ENCODE results near the gene CEMIP.

The CEMIP gene

DNA sequence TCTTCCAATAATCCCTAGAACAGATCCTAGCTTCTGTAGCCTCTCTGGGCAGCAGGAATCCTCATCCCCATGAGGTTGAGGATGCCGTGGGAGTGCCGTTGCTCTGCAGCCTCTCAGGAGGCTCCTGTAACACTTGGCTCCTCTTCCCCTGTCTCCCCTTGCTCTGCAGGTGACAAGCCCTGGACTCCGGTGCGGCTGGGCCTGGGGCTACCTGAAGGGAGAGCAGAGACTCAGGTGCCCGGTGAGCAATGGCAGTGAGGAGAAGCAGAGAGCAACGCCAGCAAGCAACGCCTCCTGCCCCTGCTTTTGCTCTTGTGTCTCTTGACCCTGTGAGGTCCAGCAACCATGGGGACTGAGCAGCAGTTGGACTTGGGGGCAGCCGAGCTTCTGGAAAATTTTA is 91.2 kb downstream of the CEMIP start:
- H3K36me3 ChIP-seq (ENCODE audit: control insufficient read depth in 2 of 2, insufficient read depth in 2 of 2, low read length in 2 of 2), result no peaks in the 10 kb centered on the region
- no peaks in the 10 kb centered on the region for H3K27me3 ChIP-seq (ENCODE audit: control insufficient read depth in 1 of 2, insufficient read depth in 2 of 2, low read length in 2 of 2)
- no peak overlapping the region for H3K27ac ChIP-seq (ENCODE audit: low read length)
- no peak overlapping the region for H3K4me3 ChIP-seq (ENCODE audit: low read length in 2 of 2)
- H3K9me3 ChIP-seq (ENCODE audit: control insufficient read depth in 2 of 2, low read length in 2 of 2), result no peaks in the 10 kb centered on the region
- H3K4me1 ChIP-seq (ENCODE audit: control insufficient read depth, insufficient read depth, low read length), result peaks cover 10% of the 10 kb centered on the region
- no peak overlapping the region for H3K9ac ChIP-seq (ENCODE audit: low read length in 2 of 2)

DNA sequence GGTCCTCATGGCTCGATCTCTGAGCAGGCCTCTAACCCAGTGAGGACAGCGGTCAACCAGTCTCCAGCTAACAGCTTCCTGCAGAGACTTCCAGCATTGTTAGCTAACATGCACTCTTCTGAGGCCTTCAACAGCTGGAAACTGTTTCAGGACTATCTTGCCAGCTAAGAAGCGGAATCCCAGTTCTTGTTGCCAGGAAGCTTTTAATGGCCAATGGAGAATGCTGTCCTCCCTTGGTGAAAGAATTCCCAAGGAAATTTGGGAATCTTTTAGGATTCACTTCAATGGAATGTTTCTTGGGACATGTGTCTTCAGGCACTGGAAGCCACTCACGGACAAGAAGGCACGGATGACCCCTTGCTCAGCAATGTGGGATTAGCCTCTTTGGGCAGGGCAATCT is 91.7 kb downstream of the CEMIP start:
- H3K27me3 ChIP-seq (ENCODE audit: control insufficient read depth in 1 of 2, insufficient read depth in 2 of 2, low read length in 2 of 2), result no peaks in the 10 kb centered on the region
- H3K9ac ChIP-seq (ENCODE audit: low read length in 2 of 2), result no peak overlapping the region
- no peak overlapping the region for H3K27ac ChIP-seq (ENCODE audit: low read length)
- no peak overlapping the region for H3K4me3 ChIP-seq (ENCODE audit: low read length in 2 of 2)
- no peaks in the 10 kb centered on the region for H3K9me3 ChIP-seq (ENCODE audit: control insufficient read depth in 2 of 2, low read length in 2 of 2)
- no peaks in the 10 kb centered on the region for H3K36me3 ChIP-seq (ENCODE audit: control insufficient read depth in 2 of 2, insufficient read depth in 2 of 2, low read length in 2 of 2)
- peaks cover 15% of the 10 kb centered on the region for H3K4me1 ChIP-seq (ENCODE audit: control insufficient read depth, insufficient read depth, low read length)

DNA sequence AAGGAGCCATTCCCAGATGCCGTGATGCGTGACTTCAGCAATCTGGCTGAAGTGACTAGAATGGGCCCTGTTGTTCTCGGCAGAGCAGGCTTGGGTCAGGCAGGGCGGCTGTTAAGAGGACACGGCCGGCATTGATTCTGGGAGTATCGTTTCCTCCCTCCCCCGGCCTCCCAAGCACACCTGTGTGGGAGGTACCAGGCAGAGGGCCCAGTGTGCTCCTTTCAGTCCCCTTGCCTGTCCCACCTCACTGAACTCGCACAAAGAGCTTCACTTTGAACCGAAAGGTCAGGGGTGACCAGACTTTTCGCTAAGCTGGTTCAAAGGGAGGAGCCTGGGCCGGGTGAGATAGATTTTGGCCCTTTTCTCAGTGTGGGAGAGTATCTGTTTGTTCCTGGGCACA is 92.7 kb downstream of the CEMIP start:
- H3K9me3 ChIP-seq (ENCODE audit: control insufficient read depth in 2 of 2, low read length in 2 of 2), result no peaks in the 10 kb centered on the region
- no peak overlapping the region for H3K27ac ChIP-seq (ENCODE audit: low read length)
- no peak overlapping the region for H3K9ac ChIP-seq (ENCODE audit: low read length in 2 of 2)
- no peaks in the 10 kb centered on the region for H3K36me3 ChIP-seq (ENCODE audit: control insufficient read depth in 2 of 2, insufficient read depth in 2 of 2, low read length in 2 of 2)
- peaks cover 19% of the 10 kb centered on the region for H3K4me1 ChIP-seq (ENCODE audit: control insufficient read depth, insufficient read depth, low read length)
- H3K4me3 ChIP-seq (ENCODE audit: low read length in 2 of 2), result no peak overlapping the region
- H3K27me3 ChIP-seq (ENCODE audit: control insufficient read depth in 1 of 2, insufficient read depth in 2 of 2, low read length in 2 of 2), result no peaks in the 10 kb centered on the region

DNA sequence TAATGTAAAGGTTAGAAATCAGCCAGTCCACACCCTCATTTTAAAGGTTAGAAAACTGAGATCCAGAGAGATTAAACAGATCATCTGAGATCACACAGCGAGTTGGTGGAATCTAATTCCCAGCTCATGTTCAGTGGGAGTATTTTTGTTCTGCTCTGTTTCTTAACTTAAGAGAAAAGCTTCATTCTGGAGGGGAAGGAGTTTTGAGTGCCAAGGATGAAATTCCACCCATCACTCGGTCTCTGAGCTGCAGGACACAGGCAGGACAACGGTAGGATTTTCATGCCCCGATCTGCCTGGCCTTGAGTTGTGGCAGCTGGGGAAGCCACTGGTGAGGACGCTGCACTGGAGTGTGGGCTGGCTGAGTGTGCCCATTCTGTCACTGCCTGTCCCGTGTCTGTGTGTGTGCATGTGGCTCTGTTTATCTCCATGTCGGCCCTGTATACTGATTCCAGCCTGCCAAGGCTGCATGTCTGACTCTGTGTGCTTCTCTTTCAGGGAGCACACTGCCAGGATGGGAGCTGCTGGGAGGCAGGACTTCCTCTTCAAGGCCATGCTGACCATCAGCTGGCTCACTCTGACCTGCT is 94.3 kb downstream of the CEMIP start:
- Histone ChIP-seq H3K36me3 (ENCODE audit: control insufficient read depth in 2 of 2, insufficient read depth in 2 of 2, low read length in 2 of 2) (no peaks in the 10 kb centered on the region), H3K27ac (ENCODE audit: low read length) (no peak overlapping the region), H3K4me3 (ENCODE audit: low read length in 2 of 2) (no peak overlapping the region), H3K4me1 (ENCODE audit: control insufficient read depth, insufficient read depth, low read length) (peaks cover 22% of the 10 kb centered on the region), H3K9me3 (ENCODE audit: control insufficient read depth in 2 of 2, low read length in 2 of 2) (no peaks in the 10 kb centered on the region), H3K9ac (ENCODE audit: low read length in 2 of 2) (no peak overlapping the region), H3K27me3 (ENCODE audit: control insufficient read depth in 1 of 2, insufficient read depth in 2 of 2, low read length in 2 of 2) (no peaks in the 10 kb centered on the region)

DNA sequence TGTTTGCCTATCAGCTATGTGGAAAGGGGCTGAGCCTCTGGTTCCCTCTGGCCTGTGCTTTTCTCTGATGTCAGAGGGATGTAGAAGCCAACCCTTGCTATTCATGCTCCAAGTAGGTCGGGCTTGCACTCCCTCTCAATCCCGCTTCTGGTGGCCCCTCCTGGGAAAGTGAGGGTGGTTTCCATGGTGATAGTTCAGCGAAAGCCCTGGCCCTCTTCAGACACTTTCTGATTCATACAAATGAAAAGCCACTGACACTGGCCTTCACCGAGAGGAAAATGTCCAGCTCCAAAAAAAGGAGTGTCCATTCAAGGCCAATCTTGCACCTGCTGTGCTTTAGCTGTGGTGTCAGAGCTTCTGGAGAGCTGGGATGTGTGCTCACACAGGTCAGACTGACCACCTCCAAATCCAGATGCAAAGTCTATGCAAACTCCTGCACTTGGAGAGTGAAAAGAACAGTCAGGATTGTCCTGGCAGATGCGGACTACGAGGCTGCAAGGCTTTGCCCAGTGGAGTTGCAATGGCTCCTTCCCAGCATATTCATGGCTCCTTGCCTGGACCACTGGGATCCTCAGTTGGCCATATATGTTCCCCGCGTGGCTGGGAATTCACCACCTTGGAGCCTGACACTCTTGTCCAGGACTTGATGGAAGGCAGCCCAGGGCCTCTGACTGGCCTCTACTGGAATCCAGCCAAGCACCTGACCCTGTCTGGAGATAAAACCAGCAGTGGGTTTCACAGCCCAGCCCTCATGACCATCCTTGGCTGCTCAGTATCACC is 96.6 kb downstream of the CEMIP start:
- Histone ChIP-seq H3K4me3 (ENCODE audit: low read length in 2 of 2) (no peak overlapping the region), H3K4me1 (ENCODE audit: control insufficient read depth, insufficient read depth, low read length) (peaks cover 16% of the 10 kb centered on the region), H3K27ac (ENCODE audit: low read length) (no peak overlapping the region), H3K9me3 (ENCODE audit: control insufficient read depth in 2 of 2, low read length in 2 of 2) (no peaks in the 10 kb centered on the region), H3K9ac (ENCODE audit: low read length in 2 of 2) (no peak overlapping the region), H3K27me3 (ENCODE audit: control insufficient read depth in 1 of 2, insufficient read depth in 2 of 2, low read length in 2 of 2) (no peaks in the 10 kb centered on the region), H3K36me3 (ENCODE audit: control insufficient read depth in 2 of 2, insufficient read depth in 2 of 2, low read length in 2 of 2) (no peaks in the 10 kb centered on the region)

DNA sequence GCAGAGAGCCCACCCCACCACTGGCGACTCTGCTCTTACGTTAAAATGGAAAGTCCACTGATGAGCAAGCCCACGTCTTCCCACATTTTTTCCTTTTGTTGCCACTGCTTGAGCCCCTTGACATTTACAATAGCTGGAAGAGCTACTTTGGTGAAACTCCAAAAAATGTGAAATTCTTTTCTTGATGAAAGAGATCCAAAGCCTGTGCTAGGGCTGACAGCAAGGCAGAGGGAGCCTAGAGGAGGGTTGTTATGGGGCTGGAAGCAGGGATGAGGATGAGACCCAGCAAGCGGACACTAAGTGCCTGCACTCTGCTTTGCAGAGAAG is 97.1 kb downstream of the CEMIP start:
- H3K27ac ChIP-seq (ENCODE audit: low read length), result no peak overlapping the region
- H3K27me3 ChIP-seq (ENCODE audit: control insufficient read depth in 1 of 2, insufficient read depth in 2 of 2, low read length in 2 of 2), result no peaks in the 10 kb centered on the region
- no peak overlapping the region for H3K9ac ChIP-seq (ENCODE audit: low read length in 2 of 2)
- H3K36me3 ChIP-seq (ENCODE audit: control insufficient read depth in 2 of 2, insufficient read depth in 2 of 2, low read length in 2 of 2), result no peaks in the 10 kb centered on the region
- H3K9me3 ChIP-seq (ENCODE audit: control insufficient read depth in 2 of 2, low read length in 2 of 2), result no peaks in the 10 kb centered on the region
- H3K4me3 ChIP-seq (ENCODE audit: low read length in 2 of 2), result no peak overlapping the region
- H3K4me1 ChIP-seq (ENCODE audit: control insufficient read depth, insufficient read depth, low read length), result peaks cover 16% of the 10 kb centered on the region

DNA sequence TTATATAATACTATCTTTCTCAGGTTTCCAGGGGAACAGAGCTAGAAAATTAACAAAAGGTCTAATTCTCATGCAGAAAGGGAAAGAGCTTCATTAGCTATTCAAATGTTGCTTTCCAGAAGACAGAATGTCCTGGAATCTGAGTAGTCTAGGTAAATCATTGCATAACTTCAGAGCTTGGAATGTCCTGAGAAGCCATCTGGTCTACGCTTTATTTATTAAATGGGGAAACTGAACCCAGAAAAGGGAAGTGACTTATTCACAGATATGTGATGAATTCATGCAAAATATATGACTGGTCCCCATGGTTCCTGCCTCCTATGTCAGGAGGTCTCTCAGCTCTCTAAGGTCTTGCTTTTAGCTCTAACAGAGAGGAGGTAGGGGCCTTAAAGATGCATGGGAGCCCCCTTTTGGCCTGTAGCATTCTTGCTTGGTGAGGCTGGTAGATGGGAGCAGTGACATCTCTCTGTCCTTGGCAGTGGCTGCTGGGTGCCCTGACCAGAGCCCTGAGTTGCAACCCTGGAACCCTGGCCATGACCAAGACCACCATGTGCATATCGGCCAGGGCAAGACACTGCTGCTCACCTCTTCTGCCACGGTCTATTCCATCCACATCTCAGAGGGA is 99.2 kb downstream of the CEMIP start:
- H3K4me1 ChIP-seq (ENCODE audit: control insufficient read depth, insufficient read depth, low read length), result peaks cover 13% of the 10 kb centered on the region
- H3K9ac ChIP-seq (ENCODE audit: low read length in 2 of 2), result no peak overlapping the region
- no peaks in the 10 kb centered on the region for H3K9me3 ChIP-seq (ENCODE audit: control insufficient read depth in 2 of 2, low read length in 2 of 2)
- H3K27ac ChIP-seq (ENCODE audit: low read length), result no peak overlapping the region
- H3K27me3 ChIP-seq (ENCODE audit: control insufficient read depth in 1 of 2, insufficient read depth in 2 of 2, low read length in 2 of 2), result no peaks in the 10 kb centered on the region
- H3K4me3 ChIP-seq (ENCODE audit: low read length in 2 of 2), result no peak overlapping the region
- H3K36me3 ChIP-seq (ENCODE audit: control insufficient read depth in 2 of 2, insufficient read depth in 2 of 2, low read length in 2 of 2), result peaks cover 0 to 2% of the 10 kb centered on the region in 2 donors

DNA sequence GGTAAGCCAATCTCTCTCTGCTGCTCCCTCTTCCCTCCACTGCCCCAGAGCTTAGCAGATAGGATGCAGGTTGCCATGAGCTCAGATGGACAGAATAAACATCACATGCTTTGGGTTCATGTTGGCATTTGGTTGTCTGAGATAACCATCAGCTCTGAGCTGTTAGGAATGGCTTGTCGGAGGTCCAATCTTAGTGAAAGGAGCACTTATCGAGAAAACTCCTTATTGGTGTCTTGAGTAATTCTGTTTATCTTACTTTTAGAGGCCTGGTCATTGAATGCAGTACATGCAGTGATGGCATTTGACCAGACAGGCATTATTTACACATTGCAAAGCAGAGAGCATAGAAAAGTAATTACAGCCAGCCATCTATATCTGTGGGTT is 99.7 kb downstream of the CEMIP start:
- Histone ChIP-seq H3K4me3 (ENCODE audit: low read length in 2 of 2) (no peak overlapping the region), H3K27ac (ENCODE audit: low read length) (no peak overlapping the region)

DNA sequence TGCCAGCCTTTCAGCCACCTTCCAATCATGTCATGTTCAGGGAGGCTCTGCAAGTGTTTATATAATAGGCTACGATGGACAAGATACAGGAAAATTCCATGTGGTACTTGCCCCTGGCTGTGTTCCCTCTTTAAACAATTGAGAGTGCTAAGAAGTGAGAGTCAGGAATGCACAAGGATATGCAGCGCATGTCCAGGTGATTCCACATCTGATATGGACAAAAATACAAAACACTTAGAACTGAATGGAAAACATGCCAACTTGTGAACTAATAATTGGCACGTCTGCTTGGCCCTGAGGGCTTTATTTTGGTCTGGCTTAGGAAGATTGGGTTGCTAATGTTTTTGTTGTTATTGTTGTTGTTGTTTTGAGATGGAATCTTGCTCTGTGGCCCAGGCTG is 100.9 kb downstream of the CEMIP start:
- H3K27me3 ChIP-seq (ENCODE audit: control insufficient read depth in 1 of 2, insufficient read depth in 2 of 2, low read length in 2 of 2), result no peaks in the 10 kb centered on the region
- peaks cover 0 to 2% of the 10 kb centered on the region in 2 donors for H3K36me3 ChIP-seq (ENCODE audit: control insufficient read depth in 2 of 2, insufficient read depth in 2 of 2, low read length in 2 of 2)
- no peak overlapping the region for H3K9ac ChIP-seq (ENCODE audit: low read length in 2 of 2)
- H3K9me3 ChIP-seq (ENCODE audit: control insufficient read depth in 2 of 2, low read length in 2 of 2), result no peaks in the 10 kb centered on the region
- no peak overlapping the region for H3K27ac ChIP-seq (ENCODE audit: low read length)
- H3K4me1 ChIP-seq (ENCODE audit: control insufficient read depth, insufficient read depth, low read length), result peaks cover 13% of the 10 kb centered on the region
- H3K4me3 ChIP-seq (ENCODE audit: low read length in 2 of 2), result no peak overlapping the region

More for the DNA sequence above, 99.7 kb downstream of the CEMIP start:
- Histone ChIP-seq H3K9me3 (ENCODE audit: control insufficient read depth in 2 of 2, low read length in 2 of 2) (no peaks in the 10 kb centered on the region), H3K9ac (ENCODE audit: low read length in 2 of 2) (no peak overlapping the region), H3K4me1 (ENCODE audit: control insufficient read depth, insufficient read depth, low read length) (peaks cover 13% of the 10 kb centered on the region), H3K36me3 (ENCODE audit: control insufficient read depth in 2 of 2, insufficient read depth in 2 of 2, low read length in 2 of 2) (peaks cover 0 to 2% of the 10 kb centered on the region in 2 donors), H3K27me3 (ENCODE audit: control insufficient read depth in 1 of 2, insufficient read depth in 2 of 2, low read length in 2 of 2) (no peaks in the 10 kb centered on the region)

DNA sequence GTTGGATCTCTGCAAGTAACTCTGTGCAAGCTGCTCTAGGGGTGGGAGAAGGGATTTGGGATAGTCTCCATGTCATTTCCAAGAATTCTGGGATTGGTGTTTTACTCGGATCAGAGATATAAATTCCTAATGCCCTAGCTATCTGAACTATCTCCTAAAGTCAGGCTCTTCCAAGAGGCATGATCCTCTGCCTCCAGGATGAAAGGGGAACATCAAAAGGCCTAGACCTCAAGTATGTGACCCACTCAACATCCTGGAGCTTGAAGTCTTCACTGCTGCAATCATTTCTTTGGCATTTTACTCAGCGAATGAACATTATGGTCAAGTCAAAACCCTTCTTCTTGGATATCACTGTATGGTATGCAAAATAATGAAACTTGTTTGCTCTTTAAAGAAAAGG is 104.5 kb downstream of the CEMIP start:
- Histone ChIP-seq H3K27ac (ENCODE audit: low read length) (no peak overlapping the region), H3K27me3 (ENCODE audit: control insufficient read depth in 1 of 2, insufficient read depth in 2 of 2, low read length in 2 of 2) (no peaks in the 10 kb centered on the region), H3K9me3 (ENCODE audit: control insufficient read depth in 2 of 2, low read length in 2 of 2) (no peaks in the 10 kb centered on the region), H3K4me1 (ENCODE audit: control insufficient read depth, insufficient read depth, low read length) (no peaks in the 10 kb centered on the region), H3K9ac (ENCODE audit: low read length in 2 of 2) (no peak overlapping the region), H3K36me3 (ENCODE audit: control insufficient read depth in 2 of 2, insufficient read depth in 2 of 2, low read length in 2 of 2) (peaks cover 0 to 2% of the 10 kb centered on the region in 2 donors), H3K4me3 (ENCODE audit: low read length in 2 of 2) (no peak overlapping the region)

DNA sequence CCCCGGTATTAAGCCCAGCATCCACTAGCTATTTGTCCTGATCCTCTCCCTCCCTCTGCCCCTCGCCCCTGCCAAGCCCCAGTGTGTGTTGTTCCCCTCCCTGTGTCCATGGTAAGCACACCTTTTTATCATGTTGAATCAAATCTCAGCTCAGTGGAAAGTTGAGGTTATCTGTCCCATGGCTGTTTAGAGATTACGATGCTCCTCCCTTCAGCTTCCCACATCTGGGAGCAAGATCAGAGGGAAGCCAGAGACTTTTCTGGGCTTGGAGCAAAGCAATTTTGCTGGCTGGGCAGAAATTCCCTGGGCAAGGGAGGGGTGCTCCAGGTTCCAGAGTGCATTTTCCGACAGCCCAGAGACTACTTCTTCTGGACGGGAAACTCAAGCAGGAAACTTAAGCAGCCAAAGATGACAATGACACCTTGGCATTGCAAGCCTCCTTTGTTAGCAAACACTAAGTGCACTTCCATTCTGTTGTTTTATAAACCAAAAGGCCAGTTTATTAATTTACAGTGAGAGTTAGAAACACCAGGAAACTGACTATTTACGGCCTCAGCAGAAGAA is 105.9 kb downstream of the CEMIP start:
- Histone ChIP-seq H3K9ac (ENCODE audit: low read length in 2 of 2) (no peak overlapping the region), H3K27me3 (ENCODE audit: control insufficient read depth in 1 of 2, insufficient read depth in 2 of 2, low read length in 2 of 2) (no peaks in the 10 kb centered on the region), H3K4me1 (ENCODE audit: control insufficient read depth, insufficient read depth, low read length) (no peaks in the 10 kb centered on the region), H3K9me3 (ENCODE audit: control insufficient read depth in 2 of 2, low read length in 2 of 2) (no peaks in the 10 kb centered on the region), H3K4me3 (ENCODE audit: low read length in 2 of 2) (no peak overlapping the region), H3K36me3 (ENCODE audit: control insufficient read depth in 2 of 2, insufficient read depth in 2 of 2, low read length in 2 of 2) (peaks cover 0 to 2% of the 10 kb centered on the region in 2 donors), H3K27ac (ENCODE audit: low read length) (no peak overlapping the region)

Measured in stomach smooth muscle (tissue), 2 donors.